AG20443 (cell line): ENCODE measurements around the gene MTMR3.

Experiments used
- DNase-seq: peaks from one replicate; pipeline ENCODE4 v3.0.0; 2012; ENCODE audit warnings: low spot score, mixed read lengths

MTMR3 gene

GRCh38 chr22:30028731-30029130 is 145.8 kb downstream of the MTMR3 start:
- DNase-seq = no peak

DNA sequence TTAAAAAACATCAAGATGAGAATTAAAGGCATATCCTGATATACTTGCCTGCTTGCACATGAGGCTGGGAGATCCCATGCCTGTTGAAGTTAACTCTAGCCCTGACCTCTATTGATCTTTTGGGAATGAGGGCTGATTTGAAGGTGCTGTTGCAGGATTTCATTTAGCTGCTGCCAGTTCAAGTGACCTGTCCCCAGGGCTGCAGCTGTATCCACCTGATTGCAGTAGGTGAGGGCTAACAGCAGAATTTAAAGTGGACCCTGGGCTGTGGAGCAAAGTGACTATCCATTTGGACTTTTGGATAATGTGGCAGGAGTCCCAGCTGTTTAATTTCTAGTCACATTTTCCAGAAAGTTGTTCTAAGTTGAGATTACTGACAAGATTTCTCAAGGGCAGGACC is 146.5 kb downstream of the MTMR3 start:
- no peak for DNase-seq

- DNase-seq = no peak
These were observed 147.4 kb downstream of the MTMR3 start for GRCh38 chr22:30030329-30030728.

DNA sequence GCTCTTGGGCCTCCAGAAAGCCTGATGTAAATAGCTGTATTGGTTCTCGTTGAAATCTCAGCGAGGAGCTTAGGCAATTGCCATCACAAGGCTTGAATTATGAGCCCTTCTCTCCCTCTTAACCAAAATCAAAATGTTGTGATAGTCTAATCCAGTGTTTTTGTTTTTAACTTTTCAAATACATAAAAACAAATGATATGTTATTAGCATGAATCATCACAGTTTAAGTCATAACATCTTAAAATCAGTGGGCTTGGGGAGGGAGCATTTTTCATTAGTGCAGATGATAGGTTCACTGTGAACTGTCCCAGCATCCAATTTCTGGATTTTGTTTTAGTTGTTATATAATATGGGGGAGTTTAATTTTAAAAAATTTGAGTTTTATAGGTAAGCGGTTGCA is 148.4 kb downstream of the MTMR3 start:
- no peak for DNase-seq

GRCh38 chr22:30031764-30032455 is 148.9 kb downstream of the MTMR3 start:
- no peak for DNase-seq

DNA sequence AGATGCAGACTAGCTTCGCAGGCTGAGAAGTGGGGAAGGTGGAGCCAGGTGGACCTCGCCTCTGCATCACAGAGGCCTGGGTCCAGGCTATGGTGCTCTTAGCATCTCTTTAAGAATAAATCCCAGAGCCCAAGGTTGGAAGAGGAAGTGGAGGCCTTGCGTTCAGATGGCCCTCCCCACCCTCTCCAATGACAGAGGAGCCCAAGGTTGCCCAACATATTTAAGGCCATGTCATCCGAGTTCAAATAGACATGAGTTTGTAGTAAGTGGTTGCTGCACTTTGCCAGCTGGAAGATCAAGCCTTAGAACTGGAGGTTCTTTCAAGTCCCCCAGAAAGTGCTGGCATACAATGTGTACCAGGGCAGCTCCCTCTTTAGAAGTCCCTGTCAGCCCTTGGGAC is 150.2 kb downstream of the MTMR3 start:
- DNase-seq = no peak

GRCh38 chr22:30033901-30034300 is 150.9 kb downstream of the MTMR3 start:
- no peak for DNase-seq

DNA sequence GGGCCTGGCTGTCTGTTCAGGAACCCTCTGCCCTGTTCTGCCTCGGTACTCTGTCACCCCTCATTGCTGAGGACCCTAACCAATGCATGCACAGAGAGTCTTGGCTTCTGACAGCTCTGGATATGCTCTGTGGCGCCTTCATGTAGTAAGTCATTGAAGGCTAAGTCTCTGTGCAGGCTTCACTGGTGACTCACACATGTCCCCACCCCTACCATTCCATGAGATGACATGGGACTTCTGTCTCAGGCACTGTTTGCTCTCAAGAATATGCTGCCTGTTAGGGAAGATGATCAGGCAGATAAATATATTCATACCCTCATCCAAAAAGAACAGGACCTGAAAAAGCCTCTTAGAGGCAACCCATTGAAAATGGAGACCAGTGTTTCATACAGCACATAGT is 153.7 kb downstream of the MTMR3 start:
- peak; percentile 61 for DNase-seq

- peak; percentile 62 for DNase-seq
These were observed 155.2 kb downstream of the MTMR3 start for GRCh38 chr22:30038219-30038618.

DNA sequence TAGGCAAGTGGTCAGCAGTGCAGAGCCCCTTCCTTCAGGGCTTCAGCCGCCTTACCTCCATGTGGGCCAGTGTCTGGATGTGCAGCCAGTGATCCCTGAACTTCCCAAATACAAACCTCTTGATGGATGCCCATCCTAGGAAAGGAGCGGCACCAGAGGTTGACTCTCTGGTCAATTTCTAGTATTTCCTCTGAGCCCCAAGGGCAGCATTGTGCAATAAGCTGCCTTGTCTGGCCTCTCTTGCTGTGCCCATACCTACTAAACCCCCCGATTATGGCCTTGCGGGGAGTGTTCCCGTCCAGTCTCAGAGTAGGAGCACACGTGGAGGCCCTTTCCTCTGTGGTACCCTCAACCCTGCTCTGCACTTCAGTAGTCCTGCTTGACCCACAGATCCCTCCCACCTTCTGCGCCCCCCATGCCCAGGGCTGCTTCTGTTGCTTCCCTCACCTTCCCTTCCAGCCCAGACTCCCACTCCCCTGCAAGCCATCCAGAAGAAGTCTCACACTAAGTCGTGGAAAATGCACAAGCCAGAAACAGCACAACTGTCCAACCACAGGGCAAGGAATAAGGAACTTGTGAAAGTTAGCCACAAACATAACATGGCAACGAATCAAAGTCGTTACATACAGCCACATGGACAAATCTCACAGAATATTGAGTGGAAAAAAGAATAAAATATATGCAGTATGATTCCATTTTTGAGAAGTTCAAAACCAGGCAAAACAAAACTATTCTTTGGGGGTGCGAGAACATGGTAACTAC is 157.7 kb downstream of the MTMR3 start:
- DNase-seq = no peak

DNA sequence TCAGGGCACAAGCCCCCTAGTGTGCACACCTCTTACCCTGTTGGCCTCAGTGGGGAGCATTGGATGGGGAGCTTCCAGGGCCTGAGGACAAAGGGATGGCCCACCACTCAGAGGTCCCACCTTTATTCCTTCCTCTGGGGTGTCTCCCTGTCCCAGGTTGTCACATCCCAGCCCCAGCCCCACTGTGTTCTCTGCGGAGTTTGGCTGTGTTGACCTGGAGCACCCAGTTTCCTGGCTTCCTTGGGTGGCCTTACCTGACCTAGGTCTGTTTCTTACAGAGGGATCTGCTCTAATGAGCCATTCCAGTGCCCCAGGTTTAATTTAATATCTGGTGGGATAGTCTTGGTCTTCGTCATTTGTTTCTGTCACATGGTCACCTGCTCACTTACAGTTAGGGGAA is 158.5 kb downstream of the MTMR3 start:
- no peak for DNase-seq

GRCh38 chr22:30041881-30042280 is 158.9 kb downstream of the MTMR3 start:
- no peak for DNase-seq

- no peak for DNase-seq
These were observed 160.2 kb downstream of the MTMR3 start for GRCh38 chr22:30043161-30043560.

- peak; percentile 87 for DNase-seq
These were observed 161.4 kb downstream of the MTMR3 start for GRCh38 chr22:30044369-30044768.

- no peak for DNase-seq
These were observed 162.0 kb downstream of the MTMR3 start for GRCh38 chr22:30044881-30045493.

DNA sequence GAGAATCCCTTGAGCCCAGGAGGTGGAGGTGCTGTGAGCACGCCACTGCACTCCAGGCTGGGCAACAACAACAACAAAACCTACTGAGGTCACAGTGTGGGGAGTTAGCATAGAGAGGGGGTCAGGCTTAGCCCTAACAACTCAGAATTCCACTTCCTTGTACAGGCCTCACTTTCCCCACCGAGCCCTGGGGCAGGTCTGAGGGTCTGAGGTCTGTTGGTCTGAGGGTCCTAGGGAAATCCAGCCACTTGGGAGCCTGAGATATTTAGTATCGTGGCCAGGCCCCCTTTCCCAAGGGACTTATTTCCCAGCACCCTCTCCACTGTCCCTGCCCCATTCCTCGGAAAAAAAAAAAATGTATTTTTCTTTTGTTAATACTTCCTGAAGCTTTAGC is 162.5 kb downstream of the MTMR3 start:
- DNase-seq = no peak

- no peak for DNase-seq
These were observed 163.1 kb downstream of the MTMR3 start for GRCh38 chr22:30045901-30046715.

GRCh38 chr22:30046716-30047363 is 163.9 kb downstream of the MTMR3 start:
- DNase-seq = no peak

GRCh38 chr22:30047364-30047738 is 164.4 kb downstream of the MTMR3 start:
- no peak for DNase-seq

GRCh38 chr22:30048681-30049080 is 165.7 kb downstream of the MTMR3 start:
- DNase-seq = no peak

- DNase-seq = no peak
These were observed 171.2 kb downstream of the MTMR3 start for GRCh38 chr22:30054067-30054763.

- DNase-seq = no peak
These were observed 171.7 kb downstream of the MTMR3 start for GRCh38 chr22:30054764-30055069.
